Spleen (tissue), 11 donors: Measurements from ENCODE around the gene FBXO3. TPM values are rescaled to one million over a fixed set of nuclear protein-coding genes. Genes with fewer than 3 reads are reported as not detected.
A peak's percentile ranks its signal among the peaks of the same experiment; 100 is the strongest.

Source experiments
- DNase-seq: peaks from one replicate; pipeline ENCODE4 v3.0.0-alpha.2; 2020
- H3K27ac ChIP-seq, 8 donors: fragments of 200-600 bp; sonication (generic) in 7 of 8; 1 replicate in 4 of 8; 2 replicates in 4 of 8; pipeline versions ENCODE4 v1.5.0 to v1.8.0; 2016 to 2021; ENCODE audit warnings: inconsistent platforms in 4 of 8, mild to moderate bottlenecking in 4 of 8, moderate library complexity in 1 of 8
- H3K27me3 ChIP-seq, 7 donors: fragments of 200-600 bp; sonication (generic) in 6 of 7; replicated peaks in 1 of 7; 1 replicate in 4 of 7; 2 replicates in 3 of 7; pipeline versions ENCODE4 v1.5.0 to v1.8.0; 2016 to 2021; ENCODE audit warnings: inconsistent platforms in 3 of 7, mild to moderate bottlenecking in 1 of 7
- H3K36me3 ChIP-seq, 6 donors: fragments of 200-600 bp; sonication (generic) in 5 of 6; 1 replicate in 4 of 6; 2 replicates in 2 of 6; pipeline versions ENCODE4 v1.5.0 to v1.8.0; 2016 to 2021; ENCODE audit warnings: inconsistent platforms in 2 of 6
- H3K4me1 ChIP-seq, 6 donors: fragments of 200-600 bp; sonication (generic) in 5 of 6; 1 replicate in 3 of 6; 2 replicates in 3 of 6; pipeline versions ENCODE4 v1.5.0 to v1.8.0; 2016 to 2021; ENCODE audit warnings: inconsistent platforms in 3 of 6
- H3K4me3 ChIP-seq, 8 donors: fragments of 200-600 bp; sonication (generic) in 7 of 8; 1 replicate in 4 of 8; 2 replicates in 4 of 8; pipeline versions ENCODE4 v1.5.0 to v1.8.0; 2016 to 2021; ENCODE audit warnings: inconsistent platforms in 4 of 8, mild to moderate bottlenecking in 4 of 8, moderate library complexity in 2 of 8
- H3K9me3 ChIP-seq, 8 donors: fragments of 200-600 bp; sonication (generic) in 7 of 8; 1 replicate in 4 of 8; 2 replicates in 4 of 8; pipeline versions ENCODE4 v1.5.0 to v1.8.0; 2016 to 2021; ENCODE audit warnings: inconsistent platforms in 4 of 8
- POLR2A ChIP-seq, 3 donors: fragments of 450-650 bp; IDR thresholded peaks; one replicate each; pipeline ENCODE4 v1.5.1; 2017; ENCODE audit warnings: antibody characterized with exemption in 3 of 3, mild to moderate bottlenecking in 1 of 3
- POLR2AphosphoS5 ChIP-seq, 3 donors: sonication (generic); formaldehyde crosslinking; IDR thresholded peaks; one replicate each; pipeline ENCODE4 v1.5.1; 2017; ENCODE audit warnings: antibody characterized with exemption in 3 of 3
- WGBS, 5 donors: extraction: QIAGEN DNeasy Blood & Tissue Kit in 3 of 5; methylation state at CpG; one replicate each; pipeline versions ENCODE4 v1.1.5 to v1.1.7; 2013 to 2018; 5-methylcytosine and 5-hydroxymethylcytosine counted together
- intact Hi-C: fragments of 100-400 bp; cut with DNase I; formaldehyde crosslinking; loops from one replicate; pipeline ENCODE4 v1.15.0; 2023; ENCODE audit warnings: low total_unique reads
- polyA plus RNA-seq, 3 donors: library from polyadenylated mRNA; stranded (reverse); fragments of 200-250 nt; gene quantifications; one replicate each; pipeline ENCODE4 v1.2.1, GENCODE V29; 2013
- total RNA-seq, 7 donors: library from RNA; depleted of rRNA in 3 of 7; stranded (reverse); fragments of >200 nt in 3 of 7; fragmentation: NEBNext Ultra II Directional in 4 of 7; extraction: Animal tissue kit (Norgen Biotek cat#: 25700) in 4 of 7; gene quantifications; one replicate each; pipeline versions ENCODE4 v1.1.0 to v1.2.1, GENCODE V29; 2016 to 2021
- TF ChIP-seq, protein P1 (sequence below), 11 experiments: fragments of 200-600 bp in 7 of 11; fragments of 450-650 bp in 4 of 11; sonication (generic) in 4 of 11; IDR thresholded peaks in 8 of 11; conservative IDR thresholded peaks in 3 of 11; 1 replicate in 7 of 11; 2 replicates in 4 of 11; pipeline versions ENCODE4 v1.4.0 to v1.8.0; 2016 to 2021; ENCODE audit warnings: antibody characterized with exemption in 11 of 11, inconsistent platforms in 4 of 11, mild to moderate bottlenecking in 1 of 11
- donor health status: healthy with polysubstance abuse.
- donor health status: DM: no; HTN: no; CAD: no; lungs with moderate emphysema.
- donor health status: DM: no; HTN: no; CAD: no.
- donor health status: Bipolar disorder and iron deficiency.
- donor health status: healthy.
- donor health status: DM: no; HTN: no; CAD: no.
- donor health status: DM: yes; HTN: yes; CAD: no.

The FBXO3 gene
- total and polyA plus RNA-seq, 10 donors, result 15.6 to 58.3 (median 31.2) TPM

GRCh38 chr11:33706966-33707365, 67.4 kb downstream of the FBXO3 start:
- TF ChIP-seq POLR2AphosphoS5 (IDR thresholded peaks at IDR 0.05) (no peak), POLR2A (IDR thresholded peaks at IDR 0.05) (no peak)
- TF ChIP-seq, protein P1, sequence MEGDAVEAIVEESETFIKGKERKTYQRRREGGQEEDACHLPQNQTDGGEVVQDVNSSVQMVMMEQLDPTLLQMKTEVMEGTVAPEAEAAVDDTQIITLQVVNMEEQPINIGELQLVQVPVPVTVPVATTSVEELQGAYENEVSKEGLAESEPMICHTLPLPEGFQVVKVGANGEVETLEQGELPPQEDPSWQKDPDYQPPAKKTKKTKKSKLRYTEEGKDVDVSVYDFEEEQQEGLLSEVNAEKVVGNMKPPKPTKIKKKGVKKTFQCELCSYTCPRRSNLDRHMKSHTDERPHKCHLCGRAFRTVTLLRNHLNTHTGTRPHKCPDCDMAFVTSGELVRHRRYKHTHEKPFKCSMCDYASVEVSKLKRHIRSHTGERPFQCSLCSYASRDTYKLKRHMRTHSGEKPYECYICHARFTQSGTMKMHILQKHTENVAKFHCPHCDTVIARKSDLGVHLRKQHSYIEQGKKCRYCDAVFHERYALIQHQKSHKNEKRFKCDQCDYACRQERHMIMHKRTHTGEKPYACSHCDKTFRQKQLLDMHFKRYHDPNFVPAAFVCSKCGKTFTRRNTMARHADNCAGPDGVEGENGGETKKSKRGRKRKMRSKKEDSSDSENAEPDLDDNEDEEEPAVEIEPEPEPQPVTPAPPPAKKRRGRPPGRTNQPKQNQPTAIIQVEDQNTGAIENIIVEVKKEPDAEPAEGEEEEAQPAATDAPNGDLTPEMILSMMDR (IDR thresholded peaks at IDR 0.05 in 8 of 11, conservative IDR thresholded peaks at IDR 0.05 in 3 of 11), result no peak
- intact Hi-C loops, result no loop called here
- Histone ChIP-seq H3K36me3 (peaks cover 0 to 64% (median 28%) of the 10 kb centered on the region in 6 donors), H3K4me3 (no peak overlapping the region), H3K27me3 (no peaks in the 10 kb centered on the region), H3K9me3 (no peaks in the 10 kb centered on the region), H3K4me1 (peaks cover 0 to 43% (median 13%) of the 10 kb centered on the region in 6 donors), H3K27ac (peak overlapping the region in 4 of 8 donors; percentile 45 to 72 (median 68))
- WGBS, 5 donors, result 81 to 93% (median 91%) methylated on average over 2 of the region's 2 CpGs
- no peak for DNase-seq

DNA sequence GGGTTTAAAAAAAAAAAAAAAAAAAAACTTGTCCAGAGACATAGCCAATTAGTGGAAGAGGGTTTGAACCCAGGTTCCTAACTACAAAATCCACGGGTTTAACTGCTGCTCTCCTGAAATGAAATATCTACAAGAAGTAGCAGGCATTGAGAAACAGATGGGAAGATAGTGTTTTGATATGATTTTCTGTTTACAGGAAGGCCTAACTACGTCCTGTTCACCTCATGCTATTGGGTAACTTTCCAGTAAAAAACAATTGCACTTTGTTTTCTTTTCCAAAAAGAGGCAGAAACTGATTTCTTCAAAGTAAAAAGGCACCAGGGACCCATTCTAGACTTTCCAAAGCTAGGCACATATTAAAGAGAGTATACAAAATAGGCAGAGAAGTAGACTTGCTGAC, 67.8 kb downstream of the FBXO3 start:
- DNase-seq, result no peak
- WGBS, 5 donors, result 30 to 60% (median 54%) methylated on average over 2 of the region's 2 CpGs
- intact Hi-C loops, result no loop called here
- TF ChIP-seq POLR2A (IDR thresholded peaks at IDR 0.05) (no peak), POLR2AphosphoS5 (IDR thresholded peaks at IDR 0.05) (no peak)
- TF ChIP-seq, protein P1 (IDR thresholded peaks at IDR 0.05 in 8 of 11, conservative IDR thresholded peaks at IDR 0.05 in 3 of 11), result no peak
- Histone ChIP-seq H3K4me1 (peaks cover 2 to 47% (median 17%) of the 10 kb centered on the region in 6 donors), H3K27me3 (no peaks in the 10 kb centered on the region), H3K4me3 (no peak overlapping the region), H3K36me3 (peaks cover 0 to 59% (median 26%) of the 10 kb centered on the region in 6 donors), H3K27ac (peak overlapping the region in 4 of 8 donors; percentile 45 to 72 (median 68)), H3K9me3 (no peaks in the 10 kb centered on the region)

DNA sequence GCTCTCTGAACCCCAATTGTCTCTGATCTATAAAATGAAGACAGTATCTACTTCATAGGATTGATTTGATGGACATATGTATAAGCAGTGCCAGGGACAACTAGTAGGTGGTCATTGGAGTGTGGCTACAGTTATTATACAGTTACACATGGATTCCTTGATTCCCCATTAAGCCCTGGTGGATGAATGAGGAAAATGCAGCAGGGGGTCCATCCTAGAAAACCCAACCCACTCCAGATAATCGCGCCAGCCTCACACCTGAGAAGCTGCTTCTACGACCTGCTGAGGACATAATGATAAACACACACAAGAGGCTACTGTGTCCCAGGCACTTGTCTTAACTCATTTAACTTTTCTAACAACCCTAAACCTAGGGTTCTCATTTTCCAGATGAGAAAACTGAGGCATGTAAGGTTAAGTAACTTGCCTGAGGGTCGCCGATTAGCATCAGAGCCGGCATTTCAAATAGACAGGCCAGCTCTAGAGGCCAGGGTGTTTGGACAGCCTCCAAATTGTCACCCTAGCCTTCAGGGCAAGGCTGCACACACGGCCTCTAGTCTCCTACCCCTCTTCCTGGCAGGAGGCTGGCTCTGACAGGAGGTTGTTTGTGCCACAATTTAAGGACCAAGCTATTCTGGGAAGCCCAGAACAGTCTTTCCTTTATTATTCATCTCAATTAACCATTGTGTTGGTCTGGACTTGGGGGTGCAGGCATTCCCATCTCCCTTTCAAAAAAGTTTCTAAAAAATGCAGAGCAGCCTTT, 69.9 kb downstream of the FBXO3 start:
- Histone ChIP-seq H3K4me3 (no peak overlapping the region), H3K36me3 (peaks cover 0 to 38% (median 12%) of the 10 kb centered on the region in 6 donors), H3K9me3 (no peaks in the 10 kb centered on the region), H3K27me3 (peaks cover 0 to 6% (median 0%) of the 10 kb centered on the region in 7 donors), H3K27ac (peak overlapping the region in 1 of 8 donors; percentile 3), H3K4me1 (peaks cover 8 to 64% (median 32%) of the 10 kb centered on the region in 6 donors)
- WGBS, 5 donors, result 69 to 79% (median 75%) methylated on average over 7 of the region's 7 CpGs
- DNase-seq, result no peak
- no peak for TF ChIP-seq POLR2AphosphoS5 (IDR thresholded peaks at IDR 0.05)
- intact Hi-C loops, result no loop called here

DNA sequence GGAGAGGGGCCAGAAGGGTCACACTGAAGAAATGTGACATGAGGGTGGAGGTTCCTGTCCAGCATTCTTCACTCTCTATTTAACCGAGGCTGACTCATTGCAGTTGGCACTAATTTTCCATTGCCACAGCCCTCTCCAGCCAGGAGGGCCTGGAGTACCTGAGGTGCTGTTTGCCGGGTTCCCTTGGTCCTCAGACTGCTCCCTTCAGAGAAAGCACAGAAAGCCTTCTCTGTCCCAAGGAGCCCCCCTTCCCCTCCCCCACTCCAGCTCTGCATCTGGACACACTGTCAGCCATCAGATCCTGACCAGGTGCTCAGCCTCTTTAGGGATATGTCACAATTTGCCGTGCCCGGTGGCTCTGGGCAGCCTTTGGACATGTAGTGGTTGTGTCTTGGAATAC, 70.5 kb downstream of the FBXO3 start:
- no peaks in the 10 kb centered on the region for H3K9me3 ChIP-seq
- intact Hi-C loops, result no loop called here
- peaks cover 0 to 32% (median 6%) of the 10 kb centered on the region in 6 donors for H3K36me3 ChIP-seq
- no peak overlapping the region for H3K4me3 ChIP-seq
- H3K27ac ChIP-seq, result peak overlapping the region in 1 of 8 donors; percentile 3
- H3K4me1 ChIP-seq, result peaks cover 8 to 69% (median 32%) of the 10 kb centered on the region in 6 donors
- no peak for DNase-seq
- no peak for TF ChIP-seq POLR2AphosphoS5 (IDR thresholded peaks at IDR 0.05)
- TF ChIP-seq, protein P1 (IDR thresholded peaks at IDR 0.05 in 8 of 11, conservative IDR thresholded peaks at IDR 0.05 in 3 of 11), result no peak
- TF ChIP-seq POLR2A (IDR thresholded peaks at IDR 0.05), result no peak
- 57 to 83% (median 61%) methylated on average over 4 of the region's 4 CpGs for WGBS, 5 donors
- peaks cover 0 to 6% (median 0%) of the 10 kb centered on the region in 7 donors for H3K27me3 ChIP-seq
